Measurements from ENCODE around the gene SCGB1A1.

GRCh38 chr11:62404901-62405300, 13.9 kb upstream of the SCGB1A1 start:
- TF ChIP-seq GATA3 (IDR thresholded peaks at IDR 0.05; ENCODE audit: low read depth, low read length) (no peak), GATA2 (IDR thresholded peaks at IDR 0.05; ENCODE audit: low read depth, low read length) (no peak)
